ENCODE data around the gene ANKRD6. TPM values are rescaled to one million over a fixed set of nuclear protein-coding genes. Genes with fewer than 3 reads are reported as not detected.
A peak's percentile ranks its signal among the peaks of the same experiment; 100 is the strongest.

The ANKRD6 gene
- total and polyA plus RNA-seq, 7 experiments from 2014 or later = 0.71 to 6.6 (median 3.3) TPM

DNA sequence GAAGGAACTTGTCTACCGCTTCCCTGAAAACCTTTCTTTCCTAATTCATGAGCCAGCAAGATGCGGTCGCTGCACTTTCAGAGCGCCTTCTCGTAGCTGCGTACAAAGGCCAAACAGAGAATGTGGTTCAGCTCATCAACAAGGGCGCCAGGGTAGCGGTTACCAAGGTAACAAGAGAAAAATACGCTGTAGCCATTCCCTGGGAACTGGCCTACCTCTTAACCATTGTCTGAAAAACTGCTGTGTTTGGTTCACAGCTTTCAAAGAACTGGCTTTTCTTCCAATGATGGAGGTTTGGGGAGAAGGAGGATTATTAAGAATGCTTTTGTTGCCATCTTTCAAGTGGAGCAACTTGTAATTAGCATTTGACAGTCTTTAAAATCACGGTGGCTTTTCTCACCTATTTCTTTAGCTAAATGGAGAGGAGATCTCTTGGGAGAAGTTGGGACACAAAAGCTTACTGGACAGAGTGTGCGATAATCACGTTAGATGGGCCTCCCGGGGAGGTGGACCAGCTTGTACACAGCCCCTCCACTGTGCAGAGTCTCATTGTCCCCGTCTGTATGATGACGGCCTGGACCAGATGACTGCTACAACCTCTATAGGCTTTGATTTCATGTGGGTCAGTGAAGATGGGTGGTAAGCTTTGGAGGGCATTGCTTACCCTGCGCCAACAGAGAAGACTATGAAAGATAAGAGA lies 134.1 kb downstream of the ANKRD6 start:
- Mint-ChIP-seq H3K27ac (no peak overlapping the region), H3K9me3 (no peaks in the 10 kb centered on the region), H3K4me1 (no peaks in the 10 kb centered on the region), H3K4me3 (no peak overlapping the region), H3K36me3 (no peaks in the 10 kb centered on the region), H3K27me3 (peaks cover 0 to 25% (median 0%) of the 10 kb centered on the region in 5 donors)
- DNase-seq (no peak), ATAC-seq (no peak)
- no peak overlapping the region for H3K4me3 ChIP-seq (ENCODE audit: low read length)
- H3K27ac ChIP-seq (ENCODE audit: low read depth, low read length) = no peak overlapping the region
- ChIA-PET CTCF (no interaction called here), POLR2A (no interaction called here)
- H3K36me3 ChIP-seq (ENCODE audit: control insufficient read depth in 2 of 3, insufficient read depth in 3 of 3, low read length in 3 of 3) = no peaks in the 10 kb centered on the region
- H3K4me1 ChIP-seq (ENCODE audit: control insufficient read depth in 2 of 2, insufficient read depth in 2 of 2, low read length in 2 of 2) = no peaks in the 10 kb centered on the region
- H3K9me3 ChIP-seq (ENCODE audit: control insufficient read depth in 2 of 3, low read length in 3 of 3) = no peaks in the 10 kb centered on the region
- no peaks in the 10 kb centered on the region for H3K27me3 ChIP-seq (ENCODE audit: control insufficient read depth in 2 of 2, insufficient read depth in 2 of 2, low read length in 2 of 2)
- intact Hi-C loops (cut with micrococcal nuclease) = no loop called here

DNA sequence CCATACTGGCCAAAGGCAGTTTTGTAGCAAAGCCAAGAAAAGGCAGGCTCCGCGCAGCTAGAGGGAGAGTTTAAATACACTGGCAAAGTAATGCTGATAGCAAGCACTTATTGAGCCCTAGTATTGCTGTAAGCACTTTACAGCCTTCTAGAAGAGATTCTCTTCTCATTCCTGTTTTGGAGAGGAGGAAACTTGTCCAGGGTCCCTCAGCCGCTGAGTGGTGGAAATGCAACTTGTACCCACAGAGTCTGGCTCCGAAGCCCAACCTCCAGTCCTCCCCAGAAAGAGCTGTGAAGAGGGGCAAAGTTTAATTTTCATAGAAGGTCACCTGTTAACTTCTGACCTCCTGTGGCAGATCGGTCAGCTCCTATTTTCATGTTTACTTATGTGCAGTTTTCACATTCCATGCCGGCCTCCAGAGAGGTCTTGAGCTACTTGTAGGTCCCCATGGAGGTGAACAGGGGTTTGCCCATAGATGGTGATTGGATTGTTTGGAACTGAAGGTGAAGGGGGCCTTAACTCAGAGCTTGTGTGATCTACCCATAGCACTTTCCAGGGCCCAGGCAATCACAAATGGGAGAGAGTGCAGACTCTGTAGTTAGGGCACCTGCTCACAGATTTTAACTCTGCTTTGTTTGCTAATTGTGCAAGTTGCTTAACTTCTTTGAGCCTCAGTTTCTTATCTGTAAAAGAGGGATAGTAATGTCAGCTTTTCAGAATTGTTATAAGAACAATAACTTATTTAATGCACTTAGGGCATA lies 134.9 kb downstream of the ANKRD6 start:
- intact Hi-C loops (cut with micrococcal nuclease) = no loop called here
- ATAC-seq (no peak), DNase-seq (no peak)
- Mint-ChIP-seq H3K9me3 (no peaks in the 10 kb centered on the region), H3K27ac (no peak overlapping the region), H3K36me3 (no peaks in the 10 kb centered on the region), H3K4me1 (no peaks in the 10 kb centered on the region), H3K4me3 (no peak overlapping the region), H3K27me3 (peaks cover 0 to 21% (median 0%) of the 10 kb centered on the region in 5 donors)
- Histone ChIP-seq H3K9me3 (ENCODE audit: control insufficient read depth in 2 of 3, low read length in 3 of 3) (no peaks in the 10 kb centered on the region), H3K4me1 (ENCODE audit: control insufficient read depth in 2 of 2, insufficient read depth in 2 of 2, low read length in 2 of 2) (no peaks in the 10 kb centered on the region), H3K4me3 (ENCODE audit: low read length) (no peak overlapping the region), H3K27ac (ENCODE audit: low read depth, low read length) (no peak overlapping the region), H3K36me3 (ENCODE audit: control insufficient read depth in 2 of 3, insufficient read depth in 3 of 3, low read length in 3 of 3) (no peaks in the 10 kb centered on the region), H3K27me3 (ENCODE audit: control insufficient read depth in 2 of 2, insufficient read depth in 2 of 2, low read length in 2 of 2) (no peaks in the 10 kb centered on the region)
- ChIA-PET POLR2A (no interaction called here), CTCF (no interaction called here)

DNA sequence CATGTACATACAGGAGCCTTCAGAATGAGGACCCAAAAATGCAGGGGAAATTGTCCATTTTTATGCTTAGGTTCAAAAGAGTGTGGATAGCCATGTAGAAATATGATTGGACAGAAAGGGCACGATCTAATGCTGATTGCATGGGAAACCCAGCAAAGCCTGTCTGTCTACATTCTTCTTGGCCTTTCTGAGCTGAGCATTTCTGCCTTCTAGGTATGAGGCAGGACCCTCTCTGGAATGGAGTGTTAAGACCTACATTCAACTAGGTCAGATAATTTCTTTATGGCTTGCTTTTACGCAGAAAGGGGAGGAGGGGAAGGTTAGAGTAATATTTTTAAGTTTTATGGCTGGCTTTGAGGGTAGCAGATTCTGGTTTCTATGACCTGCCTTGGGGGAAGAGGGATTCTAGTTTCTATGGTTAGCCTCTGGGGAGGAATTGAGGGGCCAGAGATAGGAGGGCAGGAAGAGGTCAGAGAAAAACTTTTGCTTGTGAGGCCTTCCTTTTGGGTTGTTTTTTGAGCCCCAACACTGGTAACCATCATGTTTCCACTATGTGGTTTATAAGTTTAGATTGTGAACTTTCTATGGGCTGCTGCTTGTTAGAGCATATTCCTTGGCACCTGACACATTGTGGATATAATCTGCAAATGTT lies 142.1 kb downstream of the ANKRD6 start:
- Histone ChIP-seq H3K9me3 (ENCODE audit: control insufficient read depth in 2 of 3, low read length in 3 of 3) (no peaks in the 10 kb centered on the region), H3K4me3 (ENCODE audit: low read length) (no peak overlapping the region), H3K4me1 (ENCODE audit: control insufficient read depth in 2 of 2, insufficient read depth in 2 of 2, low read length in 2 of 2) (no peaks in the 10 kb centered on the region), H3K27ac (ENCODE audit: low read depth, low read length) (no peak overlapping the region), H3K36me3 (ENCODE audit: control insufficient read depth in 2 of 3, insufficient read depth in 3 of 3, low read length in 3 of 3) (no peaks in the 10 kb centered on the region), H3K27me3 (ENCODE audit: control insufficient read depth in 2 of 2, insufficient read depth in 2 of 2, low read length in 2 of 2) (no peaks in the 10 kb centered on the region)
- DNase-seq (no peak), ATAC-seq (no peak)
- POLR2A ChIA-PET = no interaction called here
- peaks cover 0 to 17% (median 0%) of the 10 kb centered on the region in 5 donors for H3K27me3 Mint-ChIP-seq
- intact Hi-C loops (cut with micrococcal nuclease) = no loop called here
- peaks cover 0 to 7% (median 0%) of the 10 kb centered on the region in 7 donors for H3K4me1 Mint-ChIP-seq
- no peak overlapping the region for H3K4me3 Mint-ChIP-seq
- no peaks in the 10 kb centered on the region for H3K9me3 Mint-ChIP-seq
- H3K36me3 Mint-ChIP-seq = peaks cover 0 to 3% (median 0%) of the 10 kb centered on the region in 5 donors
- peak overlapping the region in 1 of 9 donors; percentile 4 for H3K27ac Mint-ChIP-seq
- CTCF ChIA-PET = no interaction called here

DNA sequence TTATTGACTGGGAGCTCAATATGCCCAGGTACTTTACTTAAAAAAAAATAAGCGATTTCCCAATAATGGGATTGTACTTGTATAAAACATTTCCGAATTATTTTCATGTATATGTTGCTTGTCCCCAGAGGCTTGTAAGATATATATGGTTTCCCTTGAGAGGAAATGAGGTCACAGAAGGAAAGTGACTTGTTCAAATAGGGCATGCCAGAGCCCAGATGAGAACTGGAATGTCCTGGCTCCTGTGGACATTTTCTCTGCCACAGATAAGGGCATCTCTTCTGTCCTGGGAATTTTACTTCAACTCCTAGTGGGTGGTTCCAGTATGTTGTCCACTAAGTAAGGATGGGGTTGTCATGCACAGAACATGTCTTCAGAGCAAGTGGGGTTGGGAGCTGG lies 142.6 kb downstream of the ANKRD6 start:
- DNase-seq (no peak), ATAC-seq (no peak)
- CTCF ChIA-PET = interaction anchor here (1.0 kb wide), 1 partner anchor 33 kb away, joined by 3 read pairs; no protein-coding TSS in a partner anchor
- Mint-ChIP-seq H3K4me3 (no peak overlapping the region), H3K27ac (no peak overlapping the region), H3K36me3 (peaks cover 0 to 3% (median 0%) of the 10 kb centered on the region in 5 donors), H3K4me1 (peaks cover 0 to 7% (median 0%) of the 10 kb centered on the region in 7 donors), H3K27me3 (peaks cover 0 to 15% (median 0%) of the 10 kb centered on the region in 5 donors), H3K9me3 (no peaks in the 10 kb centered on the region)
- POLR2A ChIA-PET = no interaction called here
- no peaks in the 10 kb centered on the region for H3K4me1 ChIP-seq (ENCODE audit: control insufficient read depth in 2 of 2, insufficient read depth in 2 of 2, low read length in 2 of 2)
- intact Hi-C loops (cut with micrococcal nuclease) = no loop called here
- H3K27ac ChIP-seq (ENCODE audit: low read depth, low read length) = no peak overlapping the region
- no peaks in the 10 kb centered on the region for H3K36me3 ChIP-seq (ENCODE audit: control insufficient read depth in 2 of 3, insufficient read depth in 3 of 3, low read length in 3 of 3)
- H3K9me3 ChIP-seq (ENCODE audit: control insufficient read depth in 2 of 3, low read length in 3 of 3) = no peaks in the 10 kb centered on the region
- H3K4me3 ChIP-seq (ENCODE audit: low read length) = no peak overlapping the region
- no peaks in the 10 kb centered on the region for H3K27me3 ChIP-seq (ENCODE audit: control insufficient read depth in 2 of 2, insufficient read depth in 2 of 2, low read length in 2 of 2)

DNA sequence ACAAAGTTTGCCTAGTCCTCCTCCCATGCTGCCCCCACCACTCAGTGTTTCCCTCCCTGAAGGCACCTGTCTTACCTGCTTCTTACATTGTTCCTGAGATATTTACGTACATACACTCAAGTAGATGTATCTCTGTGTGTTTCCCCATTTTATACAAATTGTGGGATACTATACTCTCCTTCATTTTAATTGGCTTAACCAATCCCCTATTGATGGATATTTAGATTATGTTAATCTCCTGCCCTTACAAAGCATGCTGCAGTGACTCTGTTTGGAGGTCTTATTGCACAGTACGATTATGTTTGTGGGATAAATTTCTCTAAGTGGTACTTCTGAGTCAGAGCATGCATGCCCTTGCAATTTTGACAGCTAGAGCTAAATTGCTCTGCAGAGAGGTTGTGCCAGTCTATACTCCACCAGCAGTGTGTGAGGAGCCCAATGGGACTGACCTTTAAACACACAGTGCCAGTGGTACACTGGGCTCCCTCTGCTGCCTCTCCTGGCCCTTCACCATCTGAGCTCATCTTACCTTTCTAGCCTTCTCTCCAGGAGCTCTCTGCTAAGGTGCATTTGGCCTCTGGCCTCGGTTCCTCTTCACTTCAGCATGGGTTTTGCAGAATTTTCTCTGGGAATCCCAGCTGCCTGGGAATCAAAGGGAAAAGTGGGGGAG lies 148.2 kb downstream of the ANKRD6 start:
- Mint-ChIP-seq H3K4me1 (peaks cover 0 to 4% (median 0%) of the 10 kb centered on the region in 7 donors), H3K27me3 (peaks cover 0 to 20% (median 0%) of the 10 kb centered on the region in 5 donors), H3K27ac (no peak overlapping the region), H3K9me3 (no peaks in the 10 kb centered on the region), H3K36me3 (peaks cover 0 to 6% (median 2%) of the 10 kb centered on the region in 5 donors), H3K4me3 (no peak overlapping the region)
- no peak overlapping the region for H3K27ac ChIP-seq (ENCODE audit: low read depth, low read length)
- H3K4me1 ChIP-seq (ENCODE audit: control insufficient read depth in 2 of 2, insufficient read depth in 2 of 2, low read length in 2 of 2) = no peaks in the 10 kb centered on the region
- intact Hi-C loops (cut with micrococcal nuclease) = no loop called here
- ChIA-PET POLR2A (no interaction called here), CTCF (no interaction called here)
- ATAC-seq (no peak), DNase-seq (no peak)
- no peaks in the 10 kb centered on the region for H3K9me3 ChIP-seq (ENCODE audit: control insufficient read depth in 2 of 3, low read length in 3 of 3)
- H3K4me3 ChIP-seq (ENCODE audit: low read length) = no peak overlapping the region
- no peaks in the 10 kb centered on the region for H3K27me3 ChIP-seq (ENCODE audit: control insufficient read depth in 2 of 2, insufficient read depth in 2 of 2, low read length in 2 of 2)
- no peaks in the 10 kb centered on the region for H3K36me3 ChIP-seq (ENCODE audit: control insufficient read depth in 2 of 3, insufficient read depth in 3 of 3, low read length in 3 of 3)

DNA sequence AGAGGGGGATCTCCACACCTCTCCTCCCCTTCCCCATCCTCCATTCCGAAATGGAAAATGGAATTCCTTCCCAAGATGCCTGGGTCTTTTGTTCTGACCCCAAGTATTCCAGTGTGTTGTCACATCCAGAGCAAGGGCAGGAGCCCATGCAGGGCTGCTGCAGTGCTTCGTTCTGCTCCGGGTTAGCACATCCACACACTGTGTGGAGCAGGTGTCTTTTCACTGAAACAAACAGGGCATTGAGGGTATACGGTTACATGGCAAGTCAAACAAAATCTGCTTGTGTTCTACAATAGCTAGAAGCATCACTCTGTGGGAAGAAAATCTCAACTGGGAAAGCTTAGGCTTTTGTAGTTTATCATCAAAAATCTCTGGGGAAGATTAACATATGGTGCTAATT lies 148.7 kb downstream of the ANKRD6 start:
- Mint-ChIP-seq H3K27me3 (peaks cover 0 to 20% (median 0%) of the 10 kb centered on the region in 5 donors), H3K9me3 (no peaks in the 10 kb centered on the region), H3K4me3 (no peak overlapping the region), H3K4me1 (peaks cover 0 to 4% (median 0%) of the 10 kb centered on the region in 7 donors), H3K36me3 (peaks cover 0 to 6% (median 2%) of the 10 kb centered on the region in 5 donors), H3K27ac (no peak overlapping the region)
- H3K36me3 ChIP-seq (ENCODE audit: control insufficient read depth in 2 of 3, insufficient read depth in 3 of 3, low read length in 3 of 3) = no peaks in the 10 kb centered on the region
- no peak overlapping the region for H3K27ac ChIP-seq (ENCODE audit: low read depth, low read length)
- ChIA-PET CTCF (no interaction called here), POLR2A (no interaction called here)
- intact Hi-C loops (cut with micrococcal nuclease) = no loop called here
- DNase-seq (no peak), ATAC-seq (no peak)
- H3K4me3 ChIP-seq (ENCODE audit: low read length) = no peak overlapping the region
- no peaks in the 10 kb centered on the region for H3K27me3 ChIP-seq (ENCODE audit: control insufficient read depth in 2 of 2, insufficient read depth in 2 of 2, low read length in 2 of 2)
- no peaks in the 10 kb centered on the region for H3K9me3 ChIP-seq (ENCODE audit: control insufficient read depth in 2 of 3, low read length in 3 of 3)
- H3K4me1 ChIP-seq (ENCODE audit: control insufficient read depth in 2 of 2, insufficient read depth in 2 of 2, low read length in 2 of 2) = no peaks in the 10 kb centered on the region

Measured in naive thymus-derived CD4-positive, alpha-beta T cell (primary cell).